Measurements from ENCODE around the gene WNT5B.

The WNT5B gene

DNA sequence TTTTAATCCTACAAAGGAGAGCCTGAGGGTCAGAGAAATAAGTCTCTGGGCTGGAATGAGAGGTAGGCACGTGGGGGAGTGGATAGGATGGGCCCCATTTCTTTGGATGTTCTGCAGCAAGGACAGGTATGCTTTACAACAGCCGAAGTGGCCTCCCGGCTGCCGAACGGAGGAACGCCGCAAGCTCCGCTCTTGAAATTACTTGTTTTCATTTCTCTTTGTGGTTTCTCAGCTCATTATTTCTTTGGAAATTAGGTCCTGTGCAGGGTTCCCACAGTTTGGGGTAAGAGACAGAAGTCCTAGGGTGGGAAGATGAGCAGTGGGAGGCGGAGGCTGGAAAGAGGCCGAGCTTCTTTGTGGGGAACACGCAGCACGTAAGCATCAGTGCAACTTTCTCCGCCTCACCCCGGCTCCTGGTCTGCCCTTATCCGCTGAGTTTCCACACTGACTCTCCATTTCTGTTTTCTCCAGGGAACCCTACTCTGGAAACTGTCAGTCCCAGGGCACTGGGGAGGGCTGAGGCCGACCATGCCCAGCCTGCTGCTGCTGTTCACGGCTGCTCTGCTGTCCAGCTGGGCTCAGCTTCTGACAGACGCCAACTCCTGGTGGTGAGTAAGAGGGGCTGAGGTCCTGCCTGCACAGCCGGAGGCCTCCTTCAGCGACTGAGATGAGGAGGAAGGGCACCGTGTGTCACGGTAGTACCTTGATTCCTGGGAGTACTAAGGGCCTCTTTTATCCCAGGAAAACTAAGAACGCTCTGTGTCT lies 2.0 kb downstream of the WNT5B start:
- no peak for DNase-seq

DNA sequence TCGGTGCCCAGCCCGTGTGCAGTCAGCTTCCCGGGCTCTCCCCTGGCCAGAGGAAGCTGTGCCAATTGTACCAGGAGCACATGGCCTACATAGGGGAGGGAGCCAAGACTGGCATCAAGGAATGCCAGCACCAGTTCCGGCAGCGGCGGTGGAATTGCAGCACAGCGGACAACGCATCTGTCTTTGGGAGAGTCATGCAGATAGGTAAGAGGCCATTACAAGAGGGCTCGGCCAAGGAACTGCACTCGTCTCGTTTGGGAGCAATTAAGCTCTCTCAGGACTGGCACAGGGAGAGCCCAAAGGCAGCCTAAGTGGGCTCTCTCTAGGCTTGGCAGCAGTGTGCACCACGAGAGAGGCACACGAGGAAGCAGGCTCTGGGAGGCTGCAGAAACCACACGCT lies 3.7 kb downstream of the WNT5B start:
- DNase-seq, result no peak

DNA sequence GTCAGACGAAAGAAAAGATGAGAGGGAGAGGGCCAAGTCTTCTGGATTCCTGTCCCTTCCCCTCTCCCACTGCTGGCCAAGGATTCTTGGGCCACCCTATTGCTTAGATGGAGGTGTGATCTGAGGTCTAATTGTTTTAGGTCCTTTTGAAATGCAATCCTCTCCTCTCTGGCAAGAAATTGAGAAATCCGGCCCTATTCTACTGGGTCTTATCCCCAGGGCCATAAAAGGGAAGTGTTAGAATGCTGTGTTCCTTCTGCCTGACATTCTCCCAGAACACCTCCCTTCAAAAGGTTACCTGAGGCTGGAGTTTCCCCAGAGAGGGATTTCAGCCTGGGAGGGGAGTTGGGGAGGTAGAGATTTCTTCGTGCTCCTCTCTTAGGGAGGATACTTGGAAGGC lies 4.4 kb downstream of the WNT5B start:
- no peak for DNase-seq

DNA sequence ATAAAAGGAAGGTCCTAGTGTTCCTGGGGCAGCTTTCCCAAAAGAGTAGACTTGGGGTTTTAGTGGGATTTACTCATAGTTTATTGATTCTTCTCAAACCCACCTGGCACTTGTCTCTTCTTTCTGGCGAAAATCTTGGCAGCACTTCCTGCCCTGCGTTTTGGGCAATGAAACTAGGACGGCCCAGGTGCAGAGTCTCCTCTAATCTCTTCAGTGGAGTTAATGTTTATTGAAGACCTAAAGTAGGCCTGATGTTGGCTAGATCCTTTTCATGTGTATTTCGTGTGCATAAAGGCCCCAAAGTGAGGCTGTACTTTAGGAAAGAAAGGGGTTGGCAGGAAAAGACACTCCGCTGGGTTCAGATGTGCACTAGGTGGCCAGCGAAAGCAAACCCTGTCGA lies 5.1 kb downstream of the WNT5B start:
- no peak for DNase-seq

DNA sequence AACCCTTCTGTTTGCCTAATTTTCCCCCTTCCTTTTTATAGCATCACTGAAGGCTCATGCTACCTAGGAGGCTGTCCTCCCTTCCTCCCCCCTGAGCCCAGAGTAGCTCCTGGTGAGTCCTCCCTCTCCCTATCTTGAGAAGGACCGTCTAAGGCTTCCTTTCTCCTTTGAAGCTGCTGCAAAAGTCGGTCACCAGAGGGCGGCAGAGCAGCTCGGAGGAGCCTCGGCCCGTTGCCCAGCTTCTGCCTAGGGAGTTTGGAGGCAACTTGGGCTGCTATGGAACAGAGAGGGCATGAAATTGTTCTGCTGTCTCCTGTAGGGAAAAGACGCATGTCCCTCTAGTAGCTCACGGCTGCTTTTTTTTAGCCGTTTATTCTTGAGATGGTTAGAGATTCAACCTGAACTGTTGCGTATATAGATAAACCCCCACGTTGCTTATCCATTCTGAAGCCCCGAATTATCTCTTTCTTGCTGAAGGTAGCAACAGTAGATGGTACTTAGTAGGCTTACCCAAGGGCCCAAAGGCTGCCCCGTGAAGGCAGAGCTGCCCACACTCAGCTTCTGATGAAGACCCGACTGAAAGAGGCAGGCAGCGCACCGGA lies 5.7 kb downstream of the WNT5B start:
- DNase-seq, result peak; percentile 59

GRCh38 chr12:1635301-1636095 lies 6.5 kb downstream of the WNT5B start:
- DNase-seq, result no peak

- no peak for DNase-seq
Observed at GRCh38 chr12:1638203-1638602, 9.2 kb downstream of the WNT5B start.

DNA sequence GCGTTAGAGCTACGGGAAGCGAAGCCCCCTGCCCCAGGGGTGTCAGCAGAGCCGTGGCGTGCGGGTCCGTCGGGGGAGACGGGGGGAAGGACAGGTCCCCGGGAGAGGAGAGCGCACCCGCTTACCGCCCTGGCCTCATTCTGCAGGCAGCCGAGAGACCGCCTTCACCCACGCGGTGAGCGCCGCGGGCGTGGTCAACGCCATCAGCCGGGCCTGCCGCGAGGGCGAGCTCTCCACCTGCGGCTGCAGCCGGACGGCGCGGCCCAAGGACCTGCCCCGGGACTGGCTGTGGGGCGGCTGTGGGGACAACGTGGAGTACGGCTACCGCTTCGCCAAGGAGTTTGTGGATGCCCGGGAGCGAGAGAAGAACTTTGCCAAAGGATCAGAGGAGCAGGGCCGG lies 10.5 kb downstream of the WNT5B start:
- no peak for DNase-seq

DNA sequence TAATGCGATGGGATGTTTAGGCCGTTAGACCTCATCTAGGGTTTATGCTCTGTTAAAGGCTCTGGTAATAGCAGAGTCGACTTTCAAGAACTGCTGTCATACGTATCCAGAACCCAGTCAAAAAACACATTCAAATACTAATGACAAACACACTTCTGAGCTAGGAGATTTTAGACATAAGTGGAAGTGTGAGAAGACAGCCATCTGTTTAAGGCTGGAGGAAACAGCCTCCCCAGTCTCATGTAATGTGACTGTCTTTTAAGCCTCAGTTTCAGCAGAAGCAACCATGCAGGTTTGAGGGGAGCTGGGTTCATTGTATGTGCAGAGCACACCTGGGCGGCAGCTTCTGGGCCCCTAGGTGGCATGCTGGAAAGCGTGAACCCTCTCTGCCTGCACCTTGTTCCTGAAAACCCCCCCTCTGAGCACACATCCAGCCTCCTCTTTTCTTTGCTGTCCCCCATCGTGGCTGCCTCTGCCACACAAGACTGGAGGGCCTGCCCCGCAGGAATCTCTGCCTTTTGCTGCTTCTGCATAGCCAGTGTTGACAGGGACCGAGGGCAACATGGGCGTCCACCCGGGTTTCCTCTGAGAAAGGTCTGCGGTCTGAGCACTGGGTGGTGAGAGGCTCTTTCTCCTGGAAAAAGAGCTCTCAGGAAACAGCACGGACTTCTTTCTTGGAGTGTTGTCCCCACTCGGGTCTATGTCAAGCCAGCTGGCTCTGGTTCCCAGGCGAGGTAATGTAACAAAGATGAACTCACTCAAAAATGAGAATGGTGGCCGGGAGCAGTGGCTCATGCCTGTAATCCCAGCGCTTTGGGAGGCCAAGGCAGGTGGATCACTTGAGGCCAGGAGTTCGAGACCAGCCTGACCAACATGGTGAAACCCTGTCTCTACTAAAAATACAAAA lies 11.6 kb downstream of the WNT5B start:
- no peak for DNase-seq

- no peak for DNase-seq
Observed at GRCh38 chr12:1642513-1642912, 13.5 kb downstream of the WNT5B start.

DNA sequence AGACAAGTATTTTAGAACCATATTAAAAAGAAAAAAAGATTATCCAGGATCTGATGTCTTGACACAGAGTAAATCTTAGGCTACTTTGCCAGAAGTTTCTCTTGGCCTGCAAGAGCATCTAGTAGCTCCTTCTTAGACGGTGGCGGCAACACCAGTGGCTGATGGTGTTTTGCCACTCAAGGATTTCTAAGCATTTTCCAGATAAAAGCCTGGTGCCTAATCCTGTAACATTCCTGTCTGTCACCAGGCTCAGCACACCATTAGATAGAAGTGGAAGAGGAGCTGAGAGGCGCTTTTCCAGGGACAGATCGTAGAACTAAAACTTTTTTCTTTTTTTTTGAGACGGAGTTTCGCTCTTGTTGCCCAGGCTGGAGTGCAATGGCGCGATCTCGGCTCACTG lies 14.0 kb downstream of the WNT5B start:
- DNase-seq, result no peak

DNA sequence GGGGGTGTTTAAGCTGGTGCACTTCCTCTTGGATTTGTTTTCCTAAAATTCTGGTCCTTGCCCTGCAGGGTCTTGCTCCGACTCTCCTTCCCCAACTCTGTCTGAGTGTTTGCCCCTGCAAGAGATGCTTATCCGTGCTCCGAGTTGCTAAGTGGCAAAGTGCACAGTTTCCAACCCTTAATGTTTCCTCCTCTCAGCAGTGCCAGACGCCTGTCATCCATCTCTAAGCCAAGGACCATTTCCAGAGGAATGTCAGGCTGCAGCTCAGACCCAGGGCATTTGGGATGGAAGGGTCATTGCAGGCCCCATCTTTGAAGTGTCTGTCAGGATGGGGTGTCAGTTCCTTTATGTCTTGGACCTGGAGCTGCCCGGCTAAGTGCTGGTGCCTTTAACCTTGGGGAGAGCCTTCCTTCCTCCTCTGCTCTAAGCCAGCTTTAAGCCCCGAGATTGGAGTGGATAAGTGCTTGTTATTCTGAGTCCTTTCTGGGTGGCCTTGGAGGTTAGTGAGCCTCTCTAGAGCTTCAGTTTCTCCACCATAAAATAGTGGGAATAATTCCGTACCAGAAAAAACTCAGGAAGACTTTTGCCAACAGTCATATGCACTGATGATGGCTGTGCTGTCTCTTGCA lies 15.0 kb downstream of the WNT5B start:
- DNase-seq, result no peak

GRCh38 chr12:1644534-1645438 lies 15.8 kb downstream of the WNT5B start:
- no peak for DNase-seq

DNA sequence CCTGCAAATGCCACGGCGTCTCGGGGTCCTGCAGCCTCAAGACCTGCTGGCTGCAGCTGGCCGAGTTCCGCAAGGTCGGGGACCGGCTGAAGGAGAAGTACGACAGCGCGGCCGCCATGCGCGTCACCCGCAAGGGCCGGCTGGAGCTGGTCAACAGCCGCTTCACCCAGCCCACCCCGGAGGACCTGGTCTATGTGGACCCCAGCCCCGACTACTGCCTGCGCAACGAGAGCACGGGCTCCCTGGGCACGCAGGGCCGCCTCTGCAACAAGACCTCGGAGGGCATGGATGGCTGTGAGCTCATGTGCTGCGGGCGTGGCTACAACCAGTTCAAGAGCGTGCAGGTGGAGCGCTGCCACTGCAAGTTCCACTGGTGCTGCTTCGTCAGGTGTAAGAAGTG lies 16.8 kb downstream of the WNT5B start:
- no peak for DNase-seq

DNA sequence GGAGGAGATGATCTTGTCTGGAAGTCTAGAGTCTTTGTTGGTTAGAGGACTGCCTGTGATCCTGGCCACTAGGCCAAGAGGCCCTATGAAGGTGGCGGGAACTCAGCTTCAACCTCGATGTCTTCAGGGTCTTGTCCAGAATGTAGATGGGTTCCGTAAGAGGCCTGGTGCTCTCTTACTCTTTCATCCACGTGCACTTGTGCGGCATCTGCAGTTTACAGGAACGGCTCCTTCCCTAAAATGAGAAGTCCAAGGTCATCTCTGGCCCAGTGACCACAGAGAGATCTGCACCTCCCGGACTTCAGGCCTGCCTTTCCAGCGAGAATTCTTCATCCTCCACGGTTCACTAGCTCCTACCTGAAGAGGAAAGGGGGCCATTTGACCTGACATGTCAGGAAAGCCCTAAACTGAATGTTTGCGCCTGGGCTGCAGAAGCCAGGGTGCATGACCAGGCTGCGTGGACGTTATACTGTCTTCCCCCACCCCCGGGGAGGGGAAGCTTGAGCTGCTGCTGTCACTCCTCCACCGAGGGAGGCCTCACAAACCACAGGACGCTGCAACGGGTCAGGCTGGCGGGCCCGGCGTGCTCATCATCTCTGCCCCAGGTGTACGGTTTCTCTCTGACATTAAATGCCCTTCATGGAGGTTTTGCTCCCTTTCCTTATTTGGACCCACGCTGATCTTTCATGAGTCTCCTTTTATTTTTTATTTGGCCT lies 17.7 kb downstream of the WNT5B start:
- DNase-seq, result no peak

DNA sequence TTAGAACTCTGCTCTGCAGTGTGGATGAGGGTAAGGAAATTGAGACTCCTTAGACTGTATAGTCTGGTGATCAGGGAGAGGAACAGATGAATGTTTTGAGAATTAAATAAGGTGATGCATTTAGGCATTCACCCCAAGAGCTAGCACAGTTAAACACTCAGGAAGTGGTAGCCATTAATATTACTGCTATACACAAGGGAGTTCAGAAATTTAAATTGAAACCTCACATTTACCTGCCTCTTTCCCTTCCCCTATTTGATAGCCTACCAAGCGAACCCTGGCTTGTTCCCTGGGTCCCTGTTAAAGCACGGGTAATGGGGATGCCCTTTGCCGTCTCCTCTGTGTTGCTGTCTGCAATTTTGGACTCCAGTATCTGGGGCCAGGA lies 18.2 kb downstream of the WNT5B start:
- no peak for DNase-seq

GRCh38 chr12:1650260-1650977 lies 21.4 kb downstream of the WNT5B start:
- DNase-seq, result no peak

GRCh38 chr12:1650978-1651361 lies 21.9 kb downstream of the WNT5B start:
- no peak for DNase-seq

DNA sequence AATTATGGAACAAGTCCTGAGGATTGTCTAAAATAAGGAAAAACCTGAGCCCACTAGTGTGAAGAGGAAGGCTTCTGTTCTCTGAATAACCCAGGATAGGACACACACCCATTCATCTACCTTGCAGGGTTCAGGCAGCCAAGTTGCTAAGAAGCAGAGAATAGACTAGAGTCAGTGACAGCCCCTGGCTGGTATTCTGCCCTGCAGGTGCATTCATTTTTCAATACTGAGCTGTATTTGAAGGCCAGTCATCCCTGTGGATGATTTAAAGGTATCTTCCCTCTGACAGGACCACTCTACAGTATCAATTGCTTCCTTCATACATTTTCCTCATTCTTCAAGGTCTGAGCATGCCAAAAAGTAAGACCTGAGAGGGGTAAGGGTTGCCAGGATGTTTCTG lies 22.9 kb downstream of the WNT5B start:
- no peak for DNase-seq

GRCh38 chr12:1655225-1655788 lies 26.3 kb downstream of the WNT5B start:
- DNase-seq, result no peak
